ENCODE data around the gene GOLGA3. TPM values are rescaled to one million over a fixed set of nuclear protein-coding genes. Genes with fewer than 3 reads are reported as not detected.

GOLGA3 gene
- total RNA-seq, 2 experiments from 2014 or later = 36.7 to 38.5 TPM

Other genes starting within 250 kb of the GOLGA3 start
- not detected for gene LRCOL1, start 218.3 kb downstream of the GOLGA3 start, total RNA-seq
- gene P2RX2, start 210.1 kb downstream of the GOLGA3 start, total RNA-seq = not detected
- 100 to 1,000 TPM; 121 to 124 TPM for gene POLE, start 141.5 kb downstream of the GOLGA3 start, total RNA-seq
- 10 to 100 TPM; 12.2 to 14.3 TPM for gene PXMP2, start 141.3 kb downstream of the GOLGA3 start, total RNA-seq
- gene PGAM5, start 118.0 kb downstream of the GOLGA3 start, total RNA-seq = 10 to 100 TPM; 65.6 to 74.0 TPM
- gene ANKLE2, start 67.0 kb downstream of the GOLGA3 start, total RNA-seq = 100 to 1,000 TPM; 110 to 111 TPM
- 10 to 100 TPM; 36.5 to 36.8 TPM for gene CHFR, start 58.7 kb upstream of the GOLGA3 start, total RNA-seq
- gene ZNF605, start 127.4 kb upstream of the GOLGA3 start, total RNA-seq = 1 to 10 TPM; 8.0 to 8.3 TPM
- 10 to 100 TPM; 12.3 to 17.0 TPM for gene ZNF26, start 157.5 kb upstream of the GOLGA3 start, total RNA-seq
- 10 to 100 TPM; 21.5 to 24.1 TPM for gene ZNF84, start 208.6 kb upstream of the GOLGA3 start, total RNA-seq

All from activated CD4-positive, alpha-beta T cell treated with anti-CD3 and anti-CD28 coated beads for 36 hours (primary cell).